Activated effector memory CD4-positive, alpha-beta T cell treated with Interleukin-2 at 50 U/mL for 16 hours (primary cell): ENCODE results near the gene MGST3.
"Not testable (repeated sequence)": the region's sequence is repeated elsewhere in the genome, so short reads cannot be mapped to it uniquely, and the experiment has no call there.

Experiments used
- DNase-seq: peaks from one replicate; pipeline ENCODE4 v3.0.0-alpha.2; 2020

MGST3 gene

DNA sequence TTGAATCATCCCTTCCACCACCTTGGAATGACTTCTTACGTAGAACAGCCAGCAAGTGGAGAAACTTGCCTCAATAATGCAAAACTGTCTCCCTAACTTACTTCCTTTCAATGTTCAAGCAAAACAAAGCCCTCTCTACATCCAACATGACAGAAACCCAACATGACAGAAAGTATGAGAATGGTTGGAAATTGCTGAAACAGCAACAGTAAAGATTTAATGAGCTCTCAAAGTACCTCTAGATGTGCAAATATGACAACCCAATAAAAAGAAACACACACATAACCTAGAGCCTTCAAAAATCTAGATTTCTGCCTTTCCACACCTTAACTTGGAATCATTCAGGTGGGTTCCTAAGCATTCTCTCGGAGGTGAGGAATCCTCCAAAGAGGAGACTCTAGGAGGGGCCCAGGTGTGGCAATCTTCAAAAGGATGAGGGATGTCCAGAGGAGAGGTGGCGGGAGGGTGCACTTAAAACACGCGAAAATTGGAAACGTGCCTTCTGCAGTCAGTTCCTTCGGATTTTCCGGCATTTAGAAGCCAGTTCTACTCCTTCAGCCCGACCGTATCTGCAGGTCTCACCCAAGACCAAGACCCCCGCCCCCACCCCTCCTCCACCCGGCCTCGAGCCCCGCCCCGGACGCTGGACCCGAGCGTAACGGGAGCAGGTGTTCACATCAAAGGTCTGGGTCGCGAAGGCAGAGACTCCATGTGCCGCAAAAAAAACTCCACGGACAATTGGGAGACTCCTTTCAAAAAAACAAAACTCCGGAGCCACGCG, 996 bp upstream of the MGST3 start:
- DNase-seq, result no peak

DNA sequence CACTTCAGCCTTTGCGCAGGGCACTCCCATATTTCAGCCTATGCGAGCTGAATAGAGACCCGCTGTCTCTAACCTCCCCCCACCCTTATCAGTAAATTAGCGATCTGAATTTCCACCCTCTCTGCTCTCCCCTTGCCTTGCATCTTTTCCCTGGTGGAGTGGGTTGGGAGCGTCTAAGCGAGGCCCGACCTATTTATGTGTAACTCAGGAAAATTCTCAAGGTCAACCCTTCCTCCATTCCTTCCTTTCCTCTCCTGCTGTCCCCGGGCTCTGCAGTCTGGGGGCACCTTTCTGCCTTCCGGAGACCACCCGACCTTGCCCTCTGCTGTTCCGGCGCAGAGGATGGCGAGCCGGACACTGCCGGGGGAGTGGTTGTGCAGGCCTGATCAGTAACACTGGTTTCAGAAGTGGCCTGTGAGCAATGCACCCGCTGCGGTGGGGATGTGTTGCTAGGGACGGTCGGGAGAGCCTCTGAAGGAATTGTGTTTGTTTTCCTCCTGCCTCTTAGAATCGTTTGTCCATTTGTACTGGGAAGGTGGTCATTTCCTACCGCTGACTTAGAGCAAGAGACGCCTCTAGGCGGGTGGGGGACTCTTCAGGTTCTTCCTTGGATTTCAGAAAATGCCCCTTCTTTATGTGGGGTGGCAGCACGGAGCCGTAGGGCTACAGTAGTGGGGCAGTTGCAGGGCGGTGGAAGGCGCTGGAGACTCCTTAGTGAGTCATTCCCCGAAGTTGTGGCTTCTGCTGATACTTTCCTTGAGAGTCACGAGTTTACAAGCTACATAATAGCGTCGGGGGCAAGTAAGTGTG, 513 bp downstream of the MGST3 start:
- DNase-seq, result peak; percentile 26

DNA sequence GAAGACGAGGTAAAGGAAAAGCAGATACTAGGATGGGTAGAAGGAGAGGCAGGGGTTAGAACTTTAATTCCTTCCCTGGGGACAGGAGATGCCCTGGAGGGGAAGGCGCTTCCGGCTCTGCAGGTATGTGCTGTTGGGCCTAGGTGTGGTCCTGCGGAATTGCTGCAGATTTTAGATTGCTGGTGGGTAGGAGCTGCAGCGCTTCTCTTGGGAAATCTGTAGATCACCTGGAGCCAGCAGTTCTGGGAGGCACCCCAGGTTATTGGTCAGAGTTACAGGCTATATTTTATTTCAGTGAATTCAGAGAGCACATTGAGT, 1.1 kb downstream of the MGST3 start:
- DNase-seq, result no peak

DNA sequence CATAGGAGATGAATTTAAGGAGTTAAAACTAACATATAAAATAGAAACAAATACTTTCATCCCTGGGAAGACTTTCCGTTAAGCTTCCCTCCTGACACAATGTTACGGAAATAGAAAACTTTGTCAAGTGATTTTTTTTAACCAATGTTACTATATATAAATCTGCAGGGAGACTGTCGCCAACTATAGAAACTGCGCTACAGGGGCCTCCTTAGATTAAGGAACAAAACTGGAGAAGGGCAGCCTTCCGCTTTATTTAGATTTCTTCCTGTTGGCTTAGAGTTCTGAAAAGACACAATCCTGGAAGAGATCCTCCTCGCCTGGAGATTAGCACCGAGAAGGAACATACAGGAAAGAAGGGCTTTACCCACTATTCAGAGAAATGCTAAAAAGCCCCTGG, 1.5 kb downstream of the MGST3 start:
- DNase-seq, result no peak

DNA sequence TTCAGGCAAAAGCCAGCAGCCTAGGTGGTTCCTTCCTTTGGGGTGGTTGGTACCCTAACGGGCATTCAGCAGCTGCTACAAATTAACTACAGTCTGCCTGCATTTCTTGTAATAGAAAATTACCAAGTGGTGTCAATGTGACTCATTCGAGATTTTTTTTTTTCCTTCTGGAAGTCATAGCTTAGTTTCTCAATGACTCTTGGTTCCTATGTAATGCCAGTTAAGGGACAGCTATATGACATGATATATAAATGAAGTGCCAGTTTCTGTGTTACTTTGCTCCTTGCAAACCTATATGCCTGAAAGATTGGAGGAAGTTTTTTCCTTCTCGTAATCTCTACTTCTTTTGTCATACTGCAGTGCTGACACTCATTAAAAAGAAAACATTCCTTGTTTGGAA, 2.6 kb downstream of the MGST3 start:
- DNase-seq, result no peak

DNA sequence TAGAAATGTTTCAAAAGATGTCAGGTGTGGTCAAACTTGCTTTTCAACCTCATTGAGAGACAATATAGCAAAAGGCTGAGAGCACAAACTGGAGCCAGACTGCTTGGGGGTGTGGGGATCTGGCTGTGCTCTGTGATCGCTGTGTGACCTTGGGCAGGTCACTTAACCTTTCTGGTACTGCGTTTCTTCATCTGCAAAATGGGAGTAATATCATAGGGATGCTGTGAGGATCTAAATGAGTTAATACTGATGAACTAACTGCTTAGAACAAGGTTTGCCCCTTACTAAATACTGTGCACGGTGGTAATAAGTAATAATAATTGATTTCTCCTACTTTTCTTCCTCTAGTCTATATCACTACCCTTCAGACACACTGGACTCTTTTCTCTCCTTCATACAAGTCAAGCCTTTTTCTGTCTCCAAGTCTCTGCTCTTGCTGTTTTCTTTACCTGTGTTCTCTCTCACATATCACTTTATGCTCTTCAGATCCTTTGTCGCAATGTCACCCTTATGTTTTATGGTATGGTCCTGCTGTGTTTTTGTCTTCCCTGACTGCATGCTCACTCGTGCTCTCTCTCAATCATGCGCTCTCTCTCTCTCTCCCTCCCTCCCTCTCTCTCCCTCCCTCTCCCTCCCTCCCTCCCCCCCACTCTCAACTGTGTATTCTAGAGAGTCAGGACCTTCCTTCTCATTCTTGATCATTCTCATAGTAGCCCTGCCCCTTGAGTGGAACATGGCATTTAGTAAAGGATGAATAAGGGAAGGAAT, 3.3 kb downstream of the MGST3 start:
- no peak for DNase-seq

DNA sequence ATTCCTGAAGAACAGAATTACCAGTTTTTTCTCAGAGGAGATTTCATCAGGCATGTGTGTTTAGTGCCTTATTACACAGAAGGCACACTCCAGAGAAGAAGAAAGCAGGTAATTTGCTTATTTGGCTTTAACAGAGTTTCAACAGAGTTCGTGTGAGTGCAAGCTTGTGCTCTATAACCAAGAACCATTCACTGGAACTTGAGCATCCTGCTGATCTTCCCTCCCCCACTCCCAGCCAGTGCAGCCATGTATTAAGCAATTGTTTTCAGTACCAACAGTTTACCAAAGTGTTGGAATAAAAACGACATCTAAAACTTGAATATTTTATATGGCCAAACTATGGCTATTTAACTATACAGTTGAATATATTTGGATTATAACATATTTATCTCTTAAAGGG, 4.3 kb downstream of the MGST3 start:
- DNase-seq, result no peak

DNA sequence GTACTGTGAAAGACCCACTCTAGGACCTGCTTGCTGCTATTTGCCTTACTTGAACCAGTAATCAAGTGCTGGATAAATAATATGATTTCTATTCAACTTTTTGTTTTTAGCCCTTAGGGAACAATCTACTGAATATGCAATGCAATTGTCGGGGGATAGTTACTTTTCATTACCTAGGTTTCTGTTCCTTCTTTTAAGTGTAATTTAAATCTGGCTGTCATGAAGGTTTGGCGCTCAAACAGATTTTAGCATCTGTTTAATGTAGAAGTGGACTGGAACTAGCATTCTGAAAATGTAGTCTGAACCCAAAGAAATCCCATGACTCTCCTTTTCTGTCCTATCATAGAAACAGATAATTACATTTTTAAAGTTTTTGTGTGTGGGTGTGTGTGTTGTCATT, 4.8 kb downstream of the MGST3 start:
- no peak for DNase-seq

DNA sequence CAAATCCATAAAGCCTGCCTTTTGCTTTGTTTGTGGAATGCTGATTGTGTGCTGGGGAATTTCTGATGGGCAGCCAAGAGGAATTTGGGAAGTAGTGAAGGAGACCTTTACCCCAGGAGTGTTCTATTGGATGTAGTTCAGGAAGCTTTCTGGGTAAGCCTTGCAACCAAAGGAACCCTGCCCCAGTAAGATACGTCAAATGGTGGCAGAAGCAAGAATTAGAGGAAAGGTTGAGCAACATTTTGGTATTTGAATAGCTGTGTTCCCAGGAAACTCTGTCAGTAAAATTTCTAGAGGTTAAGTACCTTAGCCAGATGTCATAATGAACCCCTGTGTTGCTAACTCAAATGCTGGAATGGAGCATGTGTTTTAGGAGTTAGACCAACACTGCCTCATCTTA, 6.4 kb downstream of the MGST3 start:
- DNase-seq, result no peak

DNA sequence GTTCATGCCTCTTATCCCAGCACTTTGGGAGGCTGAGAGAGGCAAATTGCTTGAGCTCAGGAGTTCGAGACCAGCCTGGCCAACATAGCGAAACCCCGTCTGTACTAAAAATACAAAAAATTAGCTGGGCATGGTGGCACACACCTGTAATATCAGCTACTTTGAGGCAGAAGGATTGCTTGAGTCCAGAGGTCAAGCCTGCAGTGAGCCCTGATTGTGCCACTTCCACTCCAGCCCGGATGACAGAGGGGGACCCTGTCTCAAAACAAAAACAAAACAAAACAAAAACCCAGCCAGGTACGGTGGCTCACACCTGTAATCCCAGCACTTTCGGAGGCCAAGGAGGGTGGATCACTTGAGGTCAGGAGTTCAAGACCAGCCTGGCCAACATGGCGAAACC, 7.2 kb downstream of the MGST3 start:
- DNase-seq, result not testable (repeated sequence)

DNA sequence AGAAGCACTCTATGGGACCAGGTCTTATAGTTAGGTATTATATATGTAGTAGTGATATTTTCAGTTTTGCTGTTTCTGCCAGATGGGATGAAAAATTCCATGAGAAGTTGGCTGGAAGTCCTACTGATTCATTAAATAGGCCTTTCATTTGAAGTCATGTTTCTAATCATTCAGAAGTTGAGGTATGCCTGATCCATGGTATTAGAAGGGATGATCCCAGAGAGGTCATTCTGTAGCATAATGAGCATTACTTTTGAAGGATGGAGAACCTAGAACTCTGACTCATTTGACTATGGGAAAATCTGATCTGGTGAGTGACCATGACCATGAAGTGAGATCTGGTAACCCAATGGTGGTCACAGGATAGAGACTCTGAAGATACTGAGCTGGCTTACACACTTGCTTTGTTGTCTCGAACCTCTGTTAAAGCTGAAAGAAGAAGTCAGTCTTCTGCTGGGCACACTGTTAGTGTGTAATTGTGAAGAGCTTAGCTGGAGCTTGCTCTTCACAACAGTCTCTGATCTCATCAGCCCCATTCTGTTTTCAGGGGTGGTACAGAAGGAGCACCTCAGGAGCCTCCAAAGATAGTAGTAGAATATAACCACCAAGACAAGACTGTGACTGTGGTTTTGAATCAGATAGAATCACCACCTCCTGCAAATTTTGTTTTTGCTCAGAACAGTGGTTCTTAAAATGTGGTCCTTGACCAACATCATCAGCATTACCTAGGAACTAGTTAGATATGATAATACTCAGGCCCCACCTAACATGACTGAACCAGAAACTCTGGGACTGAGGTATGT, 9.0 kb downstream of the MGST3 start:
- no peak for DNase-seq

DNA sequence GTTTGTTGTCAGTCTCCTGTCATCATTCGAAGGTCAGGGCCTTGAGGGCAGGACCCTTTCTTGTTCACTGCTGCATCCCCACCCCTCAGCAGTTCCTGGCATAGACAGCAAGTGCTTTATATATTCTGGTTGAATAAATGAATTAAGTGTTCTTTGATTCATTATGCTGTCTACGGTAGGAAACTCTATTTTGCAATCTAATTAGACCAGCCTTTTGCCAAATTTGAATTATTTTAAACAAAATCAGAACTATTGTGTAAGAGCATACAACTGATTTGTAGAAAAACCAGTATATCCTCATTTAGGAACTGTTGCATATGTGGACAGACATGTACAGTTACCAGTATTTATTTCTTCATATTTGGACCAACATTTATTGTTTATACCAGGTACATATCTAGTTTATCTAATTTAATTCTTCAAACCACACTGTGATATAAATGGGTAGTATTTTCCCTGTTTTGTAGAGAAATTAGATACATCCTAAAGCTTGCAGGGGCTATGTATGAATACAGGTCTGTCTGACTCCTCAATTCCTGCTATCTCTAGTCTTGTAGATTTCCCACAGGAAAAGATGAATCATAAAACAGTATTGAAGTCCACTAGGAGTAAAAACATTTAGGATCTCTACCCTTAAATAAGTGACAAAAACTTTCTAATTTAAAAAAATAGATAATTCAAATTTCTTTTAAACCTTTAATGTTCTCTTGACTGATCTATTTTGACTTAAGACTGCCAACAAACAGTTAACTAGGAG, 10.4 kb downstream of the MGST3 start:
- DNase-seq, result no peak

DNA sequence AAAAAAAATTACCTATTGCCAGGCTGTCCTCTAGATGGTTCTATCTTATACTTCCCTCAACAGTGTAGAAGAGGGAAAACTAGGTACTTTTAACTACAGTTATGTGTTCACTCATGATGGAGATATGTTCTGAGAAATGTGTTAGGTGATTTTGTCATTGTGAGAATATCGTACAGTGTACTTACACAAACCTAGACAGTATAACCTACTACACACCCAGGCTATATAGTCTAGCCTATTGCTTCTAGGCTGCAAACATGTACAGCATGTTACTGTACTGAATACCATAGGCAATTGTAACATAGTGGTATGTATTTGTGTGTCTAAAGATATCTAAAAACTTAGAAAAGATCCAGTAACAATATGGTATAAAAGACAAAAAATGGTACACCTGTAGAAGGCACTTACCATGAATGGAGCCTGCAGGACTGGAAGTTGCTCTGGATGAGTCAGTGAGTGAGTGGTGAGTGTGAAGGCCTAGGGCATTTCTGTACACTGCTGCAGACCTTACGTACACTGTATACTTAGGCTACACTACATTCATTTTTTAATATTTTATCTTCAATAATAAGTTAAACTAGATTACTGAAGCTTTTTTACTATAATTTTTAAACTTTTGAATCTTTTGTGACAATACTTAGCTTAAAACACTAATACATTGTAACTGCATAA, 13.2 kb downstream of the MGST3 start:
- no peak for DNase-seq

DNA sequence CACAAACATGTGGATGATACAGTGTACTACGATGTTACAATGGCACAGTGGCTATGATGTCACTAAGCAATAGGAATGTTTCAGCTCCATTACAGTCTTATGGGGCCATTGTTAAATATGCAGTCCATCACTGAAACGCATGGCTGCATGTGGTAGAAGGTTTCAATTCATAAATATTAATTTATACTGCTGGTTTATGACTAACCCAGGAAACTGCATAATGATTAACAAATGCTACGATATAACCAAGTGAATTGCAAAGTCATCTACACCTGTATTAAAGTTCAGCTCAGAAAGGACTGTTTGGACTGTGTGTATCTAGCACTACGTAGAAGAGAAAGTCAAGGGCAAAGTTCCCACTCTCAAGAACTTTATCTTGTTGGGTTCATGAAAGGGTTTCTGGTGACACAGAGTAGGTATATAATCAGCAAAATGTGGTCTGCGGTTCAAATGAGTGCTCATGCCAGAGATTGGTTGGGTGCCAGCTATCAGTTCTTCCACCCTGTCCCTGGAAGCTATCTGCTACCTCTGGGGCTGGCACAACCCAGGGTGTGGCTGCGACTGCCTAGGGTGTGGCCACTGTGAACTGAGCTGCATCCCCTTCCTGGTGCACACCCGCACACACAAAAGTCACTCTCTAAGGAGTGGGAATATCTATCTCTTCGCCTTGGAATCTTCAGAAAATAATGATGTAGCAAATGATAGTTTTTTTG, 14.8 kb downstream of the MGST3 start:
- peak; percentile 33 for DNase-seq

DNA sequence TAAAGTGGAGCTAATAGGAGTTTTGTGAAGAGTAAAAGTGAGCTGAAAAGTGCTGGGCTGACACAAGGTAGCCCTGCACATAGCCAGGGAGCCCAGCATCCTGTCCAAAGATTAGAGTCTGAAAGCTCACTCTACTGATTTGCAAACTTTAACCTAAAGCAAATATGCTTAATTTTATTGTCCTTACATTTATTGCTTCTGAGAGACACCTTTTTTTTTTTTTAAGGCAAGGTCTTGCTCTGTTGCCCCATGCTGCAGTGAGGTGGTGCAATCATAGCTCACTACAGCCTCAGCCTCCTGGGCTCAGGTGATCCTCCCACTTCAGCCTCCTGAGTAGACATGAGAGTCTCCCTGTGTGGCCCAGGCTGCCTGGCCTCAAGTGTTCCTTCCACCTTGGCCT, 16.5 kb downstream of the MGST3 start:
- no peak for DNase-seq

DNA sequence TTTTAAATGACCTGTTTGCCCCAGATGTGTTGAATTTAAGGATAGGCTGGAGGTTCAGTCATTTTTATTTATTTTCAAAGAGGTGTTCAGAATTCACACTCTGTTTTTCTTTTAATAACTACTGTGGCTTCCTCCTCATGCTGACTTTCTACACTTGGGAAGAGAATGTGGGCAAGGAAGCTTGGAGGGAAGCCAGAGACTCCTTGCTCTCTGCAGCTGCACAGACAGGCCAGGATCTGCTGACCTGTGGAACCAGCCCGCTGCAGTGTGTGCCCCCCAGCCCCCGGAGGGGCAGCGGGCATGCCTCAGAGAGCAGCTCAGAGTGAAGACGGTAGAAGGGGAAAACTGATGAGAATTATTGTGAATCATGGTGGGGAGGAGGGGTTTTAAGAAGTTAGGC, 16.9 kb downstream of the MGST3 start:
- DNase-seq, result no peak

DNA sequence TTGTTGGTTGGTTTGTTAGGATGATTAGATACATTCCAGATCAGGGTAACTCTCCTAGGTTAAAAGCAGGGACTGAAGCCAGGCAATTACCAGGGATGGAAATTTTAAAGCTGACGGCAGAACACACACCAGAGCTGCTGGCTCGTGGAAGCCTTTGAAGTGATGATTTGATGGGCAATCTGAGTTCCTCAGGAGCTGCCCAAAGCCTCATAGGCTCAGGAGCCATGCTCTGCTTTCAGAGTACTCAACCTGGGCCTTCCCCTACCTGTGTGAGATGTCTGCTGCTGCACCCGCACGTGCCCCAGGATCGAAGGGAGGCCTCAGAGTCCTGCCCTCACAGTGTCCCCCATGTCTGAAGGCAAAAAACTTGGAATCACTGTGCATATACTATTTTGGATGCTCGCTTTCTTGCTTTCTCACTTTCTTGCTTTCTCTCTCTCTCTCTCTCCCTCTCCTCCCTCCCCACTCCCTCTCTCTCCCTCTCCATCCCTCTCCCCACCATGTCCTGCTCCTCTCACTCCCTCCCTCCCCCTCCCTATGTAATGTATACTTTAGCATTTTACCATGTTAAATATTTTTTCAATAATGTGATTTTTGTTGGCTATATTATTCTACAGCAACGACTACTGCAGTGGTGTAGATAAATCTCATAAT, 18.0 kb downstream of the MGST3 start:
- DNase-seq, result no peak

DNA sequence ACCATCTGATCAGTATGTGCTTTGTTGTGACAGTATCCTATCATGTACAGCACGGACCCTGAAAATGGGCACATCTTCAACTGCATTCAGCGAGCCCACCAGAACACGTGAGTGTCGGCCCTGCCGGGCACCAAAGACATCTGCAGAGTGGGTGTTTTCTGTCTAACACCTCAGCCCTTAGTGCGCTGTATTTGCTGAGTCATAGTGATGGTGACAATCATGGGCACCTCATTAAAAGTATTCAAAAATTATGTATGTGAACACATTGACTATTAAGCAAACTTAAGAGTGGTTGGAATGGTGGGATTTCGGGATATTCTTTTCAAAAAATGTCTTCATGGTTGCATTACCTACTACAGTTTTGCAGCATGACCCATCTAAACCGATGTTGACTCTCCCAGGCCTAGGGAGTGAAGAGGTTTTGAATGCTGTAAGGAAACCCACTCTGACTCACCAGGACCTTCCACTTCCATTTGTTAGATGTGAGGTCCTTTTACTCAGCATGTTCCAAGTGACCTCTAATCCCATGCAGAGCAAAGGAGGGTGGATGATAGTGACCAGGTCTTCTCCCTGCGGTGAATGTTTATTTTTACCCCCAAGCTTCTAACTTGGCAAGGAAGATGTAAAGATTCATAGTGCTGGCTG, 20.1 kb downstream of the MGST3 start:
- DNase-seq, result no peak

DNA sequence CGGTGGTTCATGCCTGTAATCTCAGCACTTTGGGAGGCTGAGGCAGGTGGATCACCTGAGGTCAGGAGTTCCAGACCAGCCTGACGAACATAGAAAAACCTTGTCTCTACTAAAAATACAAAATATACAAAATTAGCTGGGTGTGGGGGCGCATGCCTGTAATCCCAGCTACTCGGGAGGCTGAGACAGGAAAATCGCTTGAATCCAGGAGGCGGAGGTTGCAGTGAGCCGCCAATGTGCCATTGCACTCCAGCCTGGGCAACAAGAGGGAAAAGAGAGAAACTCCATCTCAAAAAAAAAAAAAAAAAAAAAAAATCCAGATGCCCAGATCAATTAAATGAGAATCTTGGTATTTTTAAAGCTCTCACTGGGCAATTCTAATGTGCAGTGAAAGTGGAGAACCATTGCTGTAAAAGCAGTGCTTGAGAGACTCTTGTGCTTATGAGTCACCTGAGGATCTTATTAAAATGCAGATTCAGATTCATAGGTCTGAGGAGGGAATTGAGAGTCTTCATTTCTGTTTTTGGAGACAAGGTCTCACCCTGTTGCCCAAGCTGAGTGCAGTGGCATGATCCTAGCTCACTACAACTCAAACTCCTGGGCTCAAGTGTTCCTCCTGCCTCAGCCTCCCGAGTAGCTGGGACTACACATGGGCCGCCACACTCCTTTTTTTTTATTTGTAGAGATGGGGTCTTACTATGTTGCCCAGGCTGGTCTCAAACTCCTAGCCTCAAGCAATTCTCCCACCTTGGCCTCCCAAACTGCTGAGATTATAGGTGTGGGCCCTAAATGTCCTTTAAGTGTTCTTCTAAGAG, 27.9 kb downstream of the MGST3 start:
- not testable (repeated sequence) for DNase-seq
